ENCODE results near the gene C1orf56. TPM values are rescaled to one million over a fixed set of nuclear protein-coding genes. Genes with fewer than 3 reads are reported as not detected.

Gene C1orf56
- total and polyA plus RNA-seq, 2 of the 13 experiments (the other 11 are each of a cell fraction or from before 2014, with no cell fraction given), result 1.5 to 3.2 TPM

- TF ChIP-seq CENPBD1 (CRISPR knock-in tag; IDR thresholded peaks at IDR 0.05; ENCODE audit: borderline replicate concordance, low read depth) (no peak), FOXP1 (IDR thresholded peaks at IDR 0.05) (peak; percentile 52; the same call in 1 of the 2 replicates), FOXP1 (CRISPR knock-in tag; IDR thresholded peaks at IDR 0.05) (no peak; the same call in 1 of the 2 replicates), TEAD3 (CRISPR knock-in tag; optimal IDR thresholded peaks at IDR 0.05; ENCODE audit: borderline replicate concordance) (peak; percentile 96), ZNF281 (CRISPR knock-in tag; IDR thresholded peaks at IDR 0.05; ENCODE audit: borderline replicate concordance) (peak; percentile 55; the same call in 1 of the 2 replicates), ZNF33A (CRISPR knock-in tag; IDR thresholded peaks at IDR 0.05; ENCODE audit: borderline replicate concordance) (peak; percentile 7; the same call in 1 of the 2 replicates), THRA (CRISPR knock-in tag; IDR thresholded peaks at IDR 0.05; ENCODE audit: borderline replicate concordance) (peak; percentile 58; the same call in 1 of the 2 replicates), ZZZ3 (CRISPR knock-in tag; IDR thresholded peaks at IDR 0.05; ENCODE audit: borderline replicate concordance) (no peak), ZNF205 (CRISPR knock-in tag; IDR thresholded peaks at IDR 0.05) (peak; percentile 39), UBTF (CRISPR knock-in tag; IDR thresholded peaks at IDR 0.05) (peak; percentile 75), ZNF160 (CRISPR knock-in tag; IDR thresholded peaks at IDR 0.05) (0 out of 2 replicates have a peak, but pooled peaks have one; percentile 42), MXI1 (IDR thresholded peaks at IDR 0.05; ENCODE audit: borderline replicate concordance, low read depth, low read length) (peak; percentile 77; the same call in 1 of the 3 replicates), ZNF460 (CRISPR knock-in tag; IDR thresholded peaks at IDR 0.05; ENCODE audit: borderline replicate concordance) (peak; percentile 99), PHF21A (CRISPR knock-in tag; IDR thresholded peaks at IDR 0.05) (peak; percentile 83), HMGXB4 (CRISPR knock-in tag; IDR thresholded peaks at IDR 0.05; ENCODE audit: borderline replicate concordance in 1 of 2, low read depth in 1 of 2) (peak; percentile 50 to 67; a peak in 2 of 4 replicates), SAP130 (CRISPR knock-in tag; IDR thresholded peaks at IDR 0.05; ENCODE audit: low read depth) (peak; percentile 84), THAP11 (CRISPR knock-in tag; IDR thresholded peaks at IDR 0.05) (peak; percentile 43)
These were observed 34.7 kb upstream of the C1orf56 start (continued) for GRCh38 chr1:151012684-151013471.
